Peyer's patch (tissue), 4 donors: ENCODE data around the gene SORCS1.

Source experiments
- CTCF ChIP-seq, 6 experiments: fragments of 450-650 bp in 4 of 6; fragments of 200-600 bp in 2 of 6; sonication (generic) in 1 of 6; IDR thresholded peaks; one replicate each; pipeline ENCODE4 v1.5.1; 2017 to 2019; ENCODE audit warnings: antibody characterized with exemption in 6 of 6, mild to moderate bottlenecking in 3 of 6, moderate library complexity in 1 of 6
- POLR2A ChIP-seq, 2 donors: fragments of 450-650 bp; IDR thresholded peaks; one replicate each; pipeline ENCODE4 v1.5.1; 2017; ENCODE audit warnings: antibody characterized with exemption in 2 of 2, mild to moderate bottlenecking in 2 of 2, moderate library complexity in 2 of 2

DNA sequence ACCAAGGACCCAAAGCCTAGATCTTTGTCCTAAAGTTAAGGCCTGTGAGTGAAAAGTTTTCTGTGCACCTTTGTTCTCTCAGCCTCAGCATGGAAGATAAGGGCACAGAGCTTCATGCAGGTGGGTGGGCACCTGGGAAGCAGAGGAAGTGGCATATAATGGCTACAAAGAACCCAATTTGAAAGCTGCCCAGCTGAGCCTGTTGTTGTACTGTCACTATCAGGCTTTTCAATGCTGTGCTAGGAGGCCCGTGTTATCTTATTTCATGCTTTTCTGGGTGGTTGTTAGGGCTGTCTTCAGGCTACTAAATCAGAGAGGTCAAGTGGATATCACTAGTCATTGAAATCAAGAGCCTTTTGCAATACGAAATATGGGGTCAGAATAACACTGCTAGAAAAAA lies 443.8 kb downstream of the SORCS1 start:
- TF ChIP-seq CTCF (IDR thresholded peaks at IDR 0.05) (no peak), POLR2A (IDR thresholded peaks at IDR 0.05) (no peak)
